HG02943 (cell line): ENCODE data around the gene TAX1BP1.

Source experiments
- ATAC-seq: cut with Tn5 transposase; IDR thresholded peaks from one replicate; pipeline ENCODE4 v1.9.1; 2021; ENCODE audit warnings: mild to moderate bottlenecking, low read depth, moderate library complexity; ENCODE audit not compliant: unreplicated experiment

Gene TAX1BP1

DNA sequence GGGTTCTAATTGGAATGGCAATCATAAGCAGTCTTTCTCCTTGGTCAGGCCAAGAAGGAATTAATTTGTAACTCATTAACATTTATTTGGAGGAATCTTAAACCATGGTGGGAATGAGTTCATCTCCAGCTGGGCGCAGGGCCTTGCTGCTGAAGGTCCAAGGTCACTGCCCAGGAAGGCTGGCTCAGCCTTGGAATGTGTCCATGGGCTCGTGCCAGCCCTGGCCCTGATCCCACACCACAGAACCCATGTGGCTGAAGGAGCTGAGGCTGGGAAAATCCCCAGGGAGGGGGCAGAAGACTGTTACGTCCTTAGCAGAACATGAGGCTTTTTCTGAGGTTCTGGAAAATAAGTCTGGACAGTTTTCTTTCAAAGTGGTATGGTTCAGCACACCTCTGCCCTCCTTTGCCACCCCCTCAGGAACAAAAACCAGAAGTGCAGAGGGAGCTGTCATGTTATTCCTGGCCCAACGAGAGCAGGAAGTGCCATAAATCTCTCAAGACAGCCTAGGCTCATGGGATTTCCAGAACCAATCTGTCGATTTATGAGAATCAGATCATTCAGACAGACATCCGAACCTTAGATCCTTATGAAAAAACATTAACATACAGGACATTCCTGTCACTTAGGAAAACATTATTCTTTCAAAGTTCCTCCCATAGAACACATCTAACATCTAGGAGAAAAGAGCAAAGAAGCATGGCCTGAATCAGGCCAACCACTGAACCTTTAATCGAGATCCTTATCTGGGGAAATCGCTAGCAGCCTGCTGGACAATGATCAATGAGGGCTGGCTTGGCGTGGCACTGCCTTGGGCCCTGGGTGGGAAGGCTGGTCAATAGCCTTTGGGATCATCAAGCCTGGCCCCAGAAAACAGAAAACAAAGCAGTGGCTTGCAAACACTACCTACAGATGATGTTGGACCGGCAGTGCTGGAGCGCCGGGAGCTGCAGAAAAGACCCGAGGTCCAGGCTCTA lies 134.3 kb downstream of the TAX1BP1 start:
- ATAC-seq, result no peak

- no peak for ATAC-seq
These were observed 135.1 kb downstream of the TAX1BP1 start for GRCh38 chr7:27875061-27875460.

DNA sequence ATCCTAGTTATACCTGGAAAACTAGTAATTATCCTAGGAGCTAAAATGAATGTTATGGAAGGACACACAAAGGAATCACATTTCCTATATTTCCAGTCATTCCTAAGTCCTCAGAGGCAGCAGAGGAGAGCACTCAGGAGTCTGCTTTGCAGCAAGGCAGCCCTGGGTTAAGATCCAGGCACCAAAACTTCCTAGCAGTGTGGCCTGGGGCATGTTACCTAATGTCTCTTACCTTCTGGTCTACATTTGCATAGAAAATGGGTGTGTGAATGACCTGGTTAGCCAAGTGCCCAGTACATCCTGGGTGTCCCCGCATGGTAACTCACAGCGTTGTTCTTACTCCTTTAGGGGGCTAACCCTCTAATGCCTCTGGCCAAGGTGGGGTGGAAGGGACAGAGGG lies 135.9 kb downstream of the TAX1BP1 start:
- no peak for ATAC-seq

DNA sequence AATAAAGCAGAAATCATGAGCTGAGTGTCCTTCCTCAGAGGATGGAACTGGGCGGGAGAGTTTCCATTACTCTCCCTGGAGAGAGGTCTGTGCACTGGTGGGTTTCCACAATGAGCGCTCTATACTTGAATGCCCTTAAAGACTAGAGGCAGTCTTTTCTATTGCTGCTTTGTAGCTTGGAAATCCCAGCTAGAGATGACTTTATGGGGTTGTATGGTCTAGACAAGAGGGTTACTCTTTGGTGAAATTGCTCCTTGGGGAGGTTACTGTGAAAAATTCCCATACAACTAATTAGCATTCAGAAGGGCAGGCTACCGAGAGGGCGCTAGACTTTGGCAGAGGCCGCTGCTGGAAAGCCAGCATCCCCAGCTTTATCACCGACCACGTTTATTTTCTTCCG lies 136.8 kb downstream of the TAX1BP1 start:
- ATAC-seq, result no peak
